OCI-LY7 (cell line): ENCODE measurements around the gene RPL27. TPM values are rescaled to one million over a fixed set of nuclear protein-coding genes. Genes with fewer than 3 reads are reported as not detected.
"Not testable (repeated sequence)": the region's sequence is repeated elsewhere in the genome, so short reads cannot be mapped to it uniquely, and the experiment has no call there.

ENCODE experiments used
- BruUV-seq: library from RNA; stranded (reverse); fragments of 400-500 nt; replicated peaks from 2 replicates; lab custom pipeline; 2021; lab: Mats Ljungman, UMichigan
- CTCF ChIA-PET: fragments of 300-600 bp; sonication (Branson Sonifier 250); formaldehyde crosslinking; loops from one replicate; lab custom pipeline; 2022; ENCODE audit warnings: antibody characterized with exemption; ENCODE audit not compliant: unreplicated experiment; lab: Charles Lee
- POLR2A ChIA-PET: fragments of 300-600 bp; sonication (Branson Sonifier 250); formaldehyde crosslinking; loops from one replicate; lab custom pipeline; 2022; ENCODE audit warnings: antibody characterized with exemption; lab: Charles Lee
- DNase-seq: peaks from one replicate; pipeline ENCODE4 v3.0.0-alpha.2; 2015; ENCODE audit warnings: low spot score
- H2AFZ ChIP-seq: fragments of 200-600 bp; sonication (generic), shearing (Covaris generic); 2 replicates; pipeline ENCODE4 v1.6.1; 2014; ENCODE audit warnings: mild to moderate bottlenecking, antibody characterized with exemption, low read length, moderate library complexity
- H3K27ac ChIP-seq: fragments of 200-600 bp; sonication (generic); 2 replicates; pipeline ENCODE4 v1.5.1; 2014; ENCODE audit warnings: mixed run types, low read depth, mild to moderate bottlenecking, moderate library complexity, low read length, inconsistent platforms; ENCODE audit not compliant: poor library complexity, severe bottlenecking
- H3K36me3 ChIP-seq: fragments of 200-600 bp; sonication (generic); 2 replicates; pipeline ENCODE4 v1.6.1; 2014; ENCODE audit warnings: mild to moderate bottlenecking, antibody characterized with exemption, low read length, moderate library complexity, mixed read lengths; ENCODE audit not compliant: insufficient read depth
- H3K4me1 ChIP-seq: fragments of 200-600 bp; sonication (generic); 2 replicates; pipeline ENCODE4 v1.5.1; 2014; ENCODE audit warnings: mild to moderate bottlenecking, low read length; ENCODE audit not compliant: insufficient read depth, poor library complexity, severe bottlenecking
- H3K4me2 ChIP-seq: fragments of 200-600 bp; sonication (generic); 2 replicates; pipeline ENCODE4 v1.6.1; 2014; ENCODE audit warnings: mild to moderate bottlenecking, low read length
- H3K4me3 ChIP-seq: fragments of 200-600 bp; sonication (generic); 2 replicates; pipeline ENCODE4 v1.5.1; 2014; ENCODE audit warnings: mild to moderate bottlenecking, low read depth, low read length; ENCODE audit not compliant: poor library complexity, severe bottlenecking
- H3K79me2 ChIP-seq: fragments of 200-600 bp; sonication (generic); 2 replicates; pipeline ENCODE4 v1.6.1; 2016; ENCODE audit warnings: low read depth, mild to moderate bottlenecking, low read length, moderate library complexity, mixed read lengths; ENCODE audit not compliant: insufficient read depth
- H3K9me2 ChIP-seq: fragments of 200-600 bp; sonication (generic); 2 replicates; pipeline ENCODE4 v1.6.1; 2016; ENCODE audit warnings: mild to moderate bottlenecking, low read length, mixed read lengths; ENCODE audit not compliant: insufficient read depth
- H3K9me3 ChIP-seq: fragments of 200-600 bp; sonication (generic); 2 replicates; pipeline ENCODE4 v1.6.1; 2014; ENCODE audit warnings: mild to moderate bottlenecking, mixed run types, low read length, mixed read lengths
- H4K20me1 ChIP-seq: fragments of 200-600 bp; sonication (generic); 2 replicates; pipeline ENCODE4 v1.6.1; 2014; ENCODE audit warnings: mild to moderate bottlenecking, antibody characterized with exemption, low read length, moderate library complexity, mixed read lengths; ENCODE audit not compliant: insufficient read depth
- EZH2phosphoT487 ChIP-seq: fragments of 200-600 bp; sonication (generic); IDR thresholded peaks from 2 replicates; pipeline ENCODE4 v1.6.1; 2018; ENCODE audit warnings: low read depth, borderline replicate concordance, mild to moderate bottlenecking, mixed run types, antibody characterized with exemption, low read length, moderate library complexity, mixed read lengths
- intact Hi-C: fragments of 100-400 bp; cut with micrococcal nuclease; formaldehyde crosslinking; loops from one replicate; pipeline ENCODE4 v1.10.0; 2022; ENCODE audit not compliant: unreplicated experiment
- total RNA-seq, 2 experiments: library from RNA; depleted of rRNA in 1 of 2; stranded (reverse); fragments of >200 nt in 1 of 2; shearing (Covaris generic) in 1 of 2; gene quantifications; 2 replicates each; pipeline ENCODE4 v1.2.3, GENCODE V29; 2014 to 2022
- TF ChIP-seq, protein P1 (sequence below): fragments of 200-600 bp; sonication (generic); conservative IDR thresholded peaks from 2 replicates; pipeline ENCODE4 v1.5.1; 2014; ENCODE audit warnings: mild to moderate bottlenecking, antibody characterized with exemption, low read length, moderate library complexity, mixed read lengths

RPL27 gene
- total RNA-seq, 2 experiments from 2014 or later = 1,313 to 2,299 TPM

DNA sequence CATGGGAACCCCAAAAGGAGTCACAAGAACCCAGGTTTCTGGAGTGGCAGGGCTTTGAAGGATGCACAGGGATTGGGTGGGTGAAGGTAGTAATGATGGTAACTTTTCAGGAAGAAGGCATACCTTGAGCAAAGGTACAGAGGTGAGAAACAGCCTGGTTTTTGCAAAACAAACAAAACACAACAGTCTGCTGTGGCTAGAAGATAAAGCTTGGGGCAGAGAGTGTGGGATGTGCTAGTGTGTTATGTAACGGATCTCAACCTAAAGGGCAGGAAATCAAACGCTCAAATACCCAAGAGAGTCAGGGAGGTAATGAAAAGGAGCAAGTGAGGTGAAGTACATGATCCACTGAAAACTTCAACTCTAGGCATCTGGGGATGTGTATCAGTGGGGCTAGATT lies 23.0 kb upstream of the RPL27 start:
- POLR2A ChIA-PET = no interaction called here
- Histone ChIP-seq H3K27ac (no peak overlapping the region), H3K79me2 (no peaks in the 10 kb centered on the region), H4K20me1 (no peaks in the 10 kb centered on the region), H2AFZ (no peak overlapping the region), H3K4me3 (no peak overlapping the region), H3K4me1 (peaks cover 10% of the 10 kb centered on the region), H3K9me2 (no peaks in the 10 kb centered on the region), H3K36me3 (no peaks in the 10 kb centered on the region), H3K4me2 (no peak overlapping the region), H3K9me3 (no peaks in the 10 kb centered on the region)
- CTCF ChIA-PET = no interaction called here
- BruUV-seq = no TSS peak
- no peak for DNase-seq
- intact Hi-C loops = no loop called here
- no peak for TF ChIP-seq EZH2phosphoT487
- TF ChIP-seq, protein P1, sequence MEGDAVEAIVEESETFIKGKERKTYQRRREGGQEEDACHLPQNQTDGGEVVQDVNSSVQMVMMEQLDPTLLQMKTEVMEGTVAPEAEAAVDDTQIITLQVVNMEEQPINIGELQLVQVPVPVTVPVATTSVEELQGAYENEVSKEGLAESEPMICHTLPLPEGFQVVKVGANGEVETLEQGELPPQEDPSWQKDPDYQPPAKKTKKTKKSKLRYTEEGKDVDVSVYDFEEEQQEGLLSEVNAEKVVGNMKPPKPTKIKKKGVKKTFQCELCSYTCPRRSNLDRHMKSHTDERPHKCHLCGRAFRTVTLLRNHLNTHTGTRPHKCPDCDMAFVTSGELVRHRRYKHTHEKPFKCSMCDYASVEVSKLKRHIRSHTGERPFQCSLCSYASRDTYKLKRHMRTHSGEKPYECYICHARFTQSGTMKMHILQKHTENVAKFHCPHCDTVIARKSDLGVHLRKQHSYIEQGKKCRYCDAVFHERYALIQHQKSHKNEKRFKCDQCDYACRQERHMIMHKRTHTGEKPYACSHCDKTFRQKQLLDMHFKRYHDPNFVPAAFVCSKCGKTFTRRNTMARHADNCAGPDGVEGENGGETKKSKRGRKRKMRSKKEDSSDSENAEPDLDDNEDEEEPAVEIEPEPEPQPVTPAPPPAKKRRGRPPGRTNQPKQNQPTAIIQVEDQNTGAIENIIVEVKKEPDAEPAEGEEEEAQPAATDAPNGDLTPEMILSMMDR = no peak

DNA sequence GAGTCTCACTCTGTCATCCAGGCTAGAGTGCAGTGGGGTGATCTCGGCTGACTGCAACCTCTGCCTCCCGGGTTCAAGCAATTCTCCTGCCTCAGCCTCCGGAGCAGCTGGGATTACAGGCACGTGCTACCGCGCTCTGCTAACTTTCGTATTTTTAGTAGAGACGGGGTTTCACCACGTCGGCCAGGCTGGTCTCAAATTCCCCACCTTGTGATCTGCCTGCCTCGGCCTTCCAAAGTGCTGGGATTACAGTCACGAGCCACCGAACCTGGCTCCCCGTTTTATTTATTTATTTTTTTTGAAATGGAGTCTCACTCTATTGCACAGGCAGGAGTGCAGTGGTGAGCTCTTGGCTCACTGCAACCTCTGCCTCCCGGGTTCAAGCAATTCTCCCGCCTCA lies 22.5 kb upstream of the RPL27 start:
- BruUV-seq, intact Hi-C loops, H3K36me3 ChIP-seq, H2AFZ ChIP-seq, H3K9me2 ChIP-seq, H3K4me2 ChIP-seq, H4K20me1 ChIP-seq, H3K4me3 ChIP-seq, DNase-seq, H3K79me2 ChIP-seq, H3K9me3 ChIP-seq, H3K27ac ChIP-seq: not testable (repeated sequence)
- CTCF ChIA-PET = interaction anchor here (0.6 kb wide), 1 partner anchor 47 kb away, joined by 3 read pairs; the partner anchor contains the start of gene VAT1
- peaks cover 10% of the 10 kb centered on the region for H3K4me1 ChIP-seq
- POLR2A ChIA-PET = interaction anchor here (0.6 kb wide), 1 partner anchor 35 kb away, joined by 3 read pairs; no protein-coding TSS in a partner anchor

DNA sequence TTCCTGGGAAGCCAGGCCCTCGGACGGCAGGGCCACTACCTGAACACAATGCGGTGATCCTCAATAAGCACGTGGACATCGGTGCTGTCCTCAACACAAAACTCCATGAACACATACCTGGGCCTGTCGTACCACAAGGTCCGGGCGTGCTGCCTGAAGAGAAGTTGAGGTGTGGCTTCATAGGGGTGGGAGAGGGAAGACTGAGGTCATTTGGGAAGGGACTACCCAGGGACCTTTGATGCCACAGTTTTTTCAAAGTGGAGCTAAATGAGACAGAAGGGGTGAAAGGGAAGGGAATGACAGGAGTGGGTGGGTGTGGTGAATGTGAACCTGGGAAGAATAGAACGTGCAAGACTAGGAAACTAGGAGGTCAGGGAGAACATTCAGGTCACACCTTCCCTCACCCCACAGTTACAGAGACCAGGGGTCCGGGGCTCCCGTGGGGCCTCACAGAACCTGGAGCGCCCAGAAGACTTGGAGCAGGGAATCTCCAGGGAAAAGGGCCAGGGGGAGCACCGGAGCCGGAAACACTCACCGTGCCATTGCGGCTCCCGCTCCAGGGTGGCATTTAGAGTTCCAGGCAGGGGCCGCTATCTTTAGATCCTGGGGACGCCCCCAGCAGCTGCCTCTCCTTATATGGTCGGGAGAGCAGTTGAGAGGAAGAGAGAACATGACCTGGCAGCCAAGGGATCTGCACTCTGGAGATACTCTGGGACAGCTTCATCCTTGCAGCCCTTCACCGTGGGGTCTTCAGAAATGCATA lies 18.5 kb upstream of the RPL27 start, which contains the start of gene PTGES3L:
PTGES3L (minus strand) TSS at position 570 of the 763 bp plus-strand sequence; CDS start at position 543, 27 bp downstream.
- Histone ChIP-seq H4K20me1 (peaks cover 5% of the 10 kb centered on the region; the same call in 1 of the 2 replicates), H3K9me2 (no peaks in the 10 kb centered on the region), H2AFZ (peak within 1 kb of the TSS; percentile 45; the same call in 1 of the 2 replicates), H3K79me2 (peaks cover 35% of the 10 kb centered on the region; the same call in 1 of the 2 replicates), H3K4me3 (peak within 1 kb of the TSS; percentile 78), H3K9me3 (no peaks in the 10 kb centered on the region), H3K36me3 (peaks cover 7% of the 10 kb centered on the region; the same call in 1 of the 2 replicates), H3K4me2 (peak within 1 kb of the TSS; percentile 85), H3K4me1 (peaks cover 38% of the 10 kb centered on the region), H3K27ac (peak within 1 kb of the TSS; percentile 84)
- TF ChIP-seq, protein P1 = no peak
- no peak for TF ChIP-seq EZH2phosphoT487
- DNase-seq = peak; percentile 55
- BruUV-seq = TSS peak; percentile 50
- intact Hi-C loops = loop anchor here (1.0 kb wide), 1 partner anchor 19 kb away; the partner anchor contains the start of gene RPL27
- POLR2A ChIA-PET = interaction anchor here (0.7 kb wide), 1 partner anchor 11 kb away, joined by 5 read pairs; no protein-coding TSS in a partner anchor
- CTCF ChIA-PET = no interaction called here
